ENCODE data around the gene KIAA0040.

The KIAA0040 gene

GRCh38 chr1:175171036-175171913 is 21.3 kb downstream of the KIAA0040 start:
- no peak for TF ChIP-seq POLR2A (IDR thresholded peaks at IDR 0.05; ENCODE audit: low read length)
- no peak for TF ChIP-seq GATA1 (IDR thresholded peaks at IDR 0.05; ENCODE audit: low read depth, low read length)
- peak; percentile 62 to 82 for DNase-seq

GRCh38 chr1:175169286-175170018 is 23.1 kb downstream of the KIAA0040 start:
- TF ChIP-seq GATA1 (IDR thresholded peaks at IDR 0.05; ENCODE audit: low read depth, low read length) (no peak), POLR2A (IDR thresholded peaks at IDR 0.05; ENCODE audit: low read length) (no peak)
- DNase-seq = no peak

GRCh38 chr1:175168782-175169181 is 23.8 kb downstream of the KIAA0040 start:
- no peak for DNase-seq

GRCh38 chr1:175167861-175168260 is 24.7 kb downstream of the KIAA0040 start:
- TF ChIP-seq POLR2A (IDR thresholded peaks at IDR 0.05; ENCODE audit: low read length) = no peak
- no peak for TF ChIP-seq GATA1 (IDR thresholded peaks at IDR 0.05; ENCODE audit: low read depth, low read length)
- DNase-seq = no peak

More at GRCh38 chr1:175168782-175169181, 23.8 kb downstream of the KIAA0040 start:
- TF ChIP-seq GATA1 (IDR thresholded peaks at IDR 0.05; ENCODE audit: low read depth, low read length) = no peak
- no peak for TF ChIP-seq POLR2A (IDR thresholded peaks at IDR 0.05; ENCODE audit: low read length)

- TF ChIP-seq POLR2A (IDR thresholded peaks at IDR 0.05; ENCODE audit: low read length) (no peak), GATA1 (IDR thresholded peaks at IDR 0.05; ENCODE audit: low read depth, low read length) (no peak)
- no peak for DNase-seq
Observed at GRCh38 chr1:175166746-175167145, 25.8 kb downstream of the KIAA0040 start.

GRCh38 chr1:175164751-175165150 is 27.8 kb downstream of the KIAA0040 start:
- TF ChIP-seq POLR2A (IDR thresholded peaks at IDR 0.05; ENCODE audit: low read length) = no peak
- DNase-seq = no peak

- TF ChIP-seq POLR2A (IDR thresholded peaks at IDR 0.05; ENCODE audit: low read length) (no peak), GATA1 (IDR thresholded peaks at IDR 0.05; ENCODE audit: low read depth, low read length) (no peak)
- no peak for DNase-seq
Observed at GRCh38 chr1:175163702-175164101, 28.9 kb downstream of the KIAA0040 start.

- no peak for DNase-seq
Observed at GRCh38 chr1:175162955-175163354, 29.6 kb downstream of the KIAA0040 start.

GRCh38 chr1:175158170-175158591 is 34.4 kb downstream of the KIAA0040 start:
- TF ChIP-seq POLR2A (IDR thresholded peaks at IDR 0.05; ENCODE audit: low read length) = no peak
- no peak for TF ChIP-seq GATA1 (IDR thresholded peaks at IDR 0.05; ENCODE audit: low read depth, low read length)

More at GRCh38 chr1:175162955-175163354, 29.6 kb downstream of the KIAA0040 start:
- no peak for TF ChIP-seq POLR2A (IDR thresholded peaks at IDR 0.05; ENCODE audit: low read length)
- no peak for TF ChIP-seq GATA1 (IDR thresholded peaks at IDR 0.05; ENCODE audit: low read depth, low read length)

GRCh38 chr1:175157200-175157599 is 35.4 kb downstream of the KIAA0040 start:
- TF ChIP-seq GATA1 (IDR thresholded peaks at IDR 0.05; ENCODE audit: low read depth, low read length) = no peak
- TF ChIP-seq POLR2A (IDR thresholded peaks at IDR 0.05; ENCODE audit: low read length) = no peak
- no peak for DNase-seq

More at GRCh38 chr1:175158170-175158591, 34.4 kb downstream of the KIAA0040 start:
- DNase-seq = peak; percentile 8 to 12

- TF ChIP-seq POLR2A (IDR thresholded peaks at IDR 0.05; ENCODE audit: low read length) (no peak), GATA1 (IDR thresholded peaks at IDR 0.05; ENCODE audit: low read depth, low read length) (no peak)
- no peak for DNase-seq
Observed at GRCh38 chr1:175155936-175156335, 36.6 kb downstream of the KIAA0040 start.

GRCh38 chr1:175155473-175155856 is 37.1 kb downstream of the KIAA0040 start:
- DNase-seq = no peak
- TF ChIP-seq POLR2A (IDR thresholded peaks at IDR 0.05; ENCODE audit: low read length) (no peak), GATA1 (IDR thresholded peaks at IDR 0.05; ENCODE audit: low read depth, low read length) (no peak)

- TF ChIP-seq GATA1 (IDR thresholded peaks at IDR 0.05; ENCODE audit: low read depth, low read length) (no peak), POLR2A (IDR thresholded peaks at IDR 0.05; ENCODE audit: low read length) (no peak)
- peak; percentile 76 to 84 for DNase-seq
Observed at GRCh38 chr1:175154629-175155472, 37.7 kb downstream of the KIAA0040 start.

Measured in erythroblast (primary cell).